AG09319 (cell line): ENCODE results near the gene SV2C.

Experiments used
- DNase-seq: peaks from one replicate; pipeline ENCODE4 v3.0.0-alpha.2; 2010; ENCODE audit warnings: low read depth; ENCODE audit errors: extremely low read depth
- CTCF ChIP-seq: IDR thresholded peaks from 2 replicates; pipeline ENCODE4 v1.5.1; 2011; ENCODE audit warnings: low read depth, mild to moderate bottlenecking, inconsistent platforms, low read length, moderate library complexity

SV2C gene

GRCh38 chr5:76384705-76385104, 301.5 kb downstream of the SV2C start:
- DNase-seq: no peak
- no peak for TF ChIP-seq CTCF

GRCh38 chr5:76385540-76385939, 302.4 kb downstream of the SV2C start:
- DNase-seq: no peak
- TF ChIP-seq CTCF: no peak

DNA sequence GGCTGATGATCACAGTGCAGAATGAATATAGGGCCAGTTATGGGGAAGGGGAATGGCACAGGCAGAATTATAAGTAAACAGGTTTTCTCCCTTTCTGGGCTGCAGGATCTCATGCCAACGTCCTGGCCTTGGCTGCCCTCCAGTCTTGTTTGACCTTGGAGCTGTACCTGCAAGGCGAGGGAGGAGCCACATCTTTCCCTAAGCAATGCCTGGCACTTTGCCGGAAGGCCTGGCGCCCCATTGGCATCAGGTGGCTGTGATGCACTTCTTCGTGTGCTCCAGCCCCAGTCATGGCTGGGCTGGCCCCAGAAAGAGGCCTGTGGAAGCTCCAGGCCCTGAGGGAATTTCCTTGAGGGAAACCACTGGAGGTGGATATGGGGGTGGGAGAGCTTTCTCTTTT, 303.2 kb downstream of the SV2C start:
- TF ChIP-seq CTCF: no peak

DNA sequence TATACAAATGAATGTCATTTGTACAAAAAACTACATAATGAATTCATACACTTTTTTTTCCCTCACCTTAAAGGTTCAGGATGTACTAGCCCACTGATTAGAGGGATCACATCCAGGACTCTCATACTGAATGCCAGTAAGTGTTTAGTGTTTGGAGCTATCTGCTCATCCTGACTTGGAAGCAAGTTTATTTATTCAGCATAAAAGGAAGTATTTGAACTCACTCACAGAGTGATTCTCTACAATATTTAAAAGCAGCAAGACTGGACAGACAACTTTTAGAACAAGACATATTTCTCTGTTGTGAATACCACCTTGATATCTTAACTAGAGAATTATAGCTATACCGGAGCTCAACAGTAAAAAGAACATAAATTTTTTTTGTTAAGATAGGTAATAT, 305.1 kb downstream of the SV2C start:
- no peak for TF ChIP-seq CTCF
- no peak for DNase-seq

More for the DNA sequence above, 303.2 kb downstream of the SV2C start:
- no peak for DNase-seq

GRCh38 chr5:76388791-76389512, 305.8 kb downstream of the SV2C start:
- TF ChIP-seq CTCF: no peak
- DNase-seq: no peak

DNA sequence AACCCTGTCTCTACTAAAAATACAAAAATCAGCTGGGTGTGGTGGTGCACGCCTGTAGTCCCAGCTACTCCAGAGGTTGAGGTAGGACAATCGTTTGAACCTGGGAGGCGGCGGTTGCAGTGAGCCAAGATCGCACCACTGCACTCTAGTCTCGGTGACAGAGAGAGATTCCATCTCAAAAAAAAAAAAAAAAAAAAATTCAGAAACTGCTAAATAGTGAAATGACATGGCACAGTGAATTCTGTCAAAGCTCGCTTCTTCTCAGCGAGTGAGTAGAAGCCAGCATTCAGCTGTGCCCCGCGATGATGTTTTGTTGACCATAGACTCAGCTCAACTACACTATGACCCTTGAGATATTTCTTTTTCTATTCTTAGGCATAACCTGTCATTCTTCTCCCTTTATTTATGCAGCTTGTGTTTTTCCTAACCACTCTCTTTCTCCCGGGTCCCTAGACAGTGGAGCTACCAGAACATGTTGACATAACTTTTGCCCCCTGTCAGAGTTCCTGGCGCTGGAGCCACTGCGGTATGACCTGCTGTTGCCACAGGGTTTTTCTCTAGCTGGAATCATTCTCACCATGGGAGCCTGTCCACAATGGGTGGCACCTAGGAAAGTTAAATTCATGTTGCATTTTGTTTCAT, 306.5 kb downstream of the SV2C start:
- no peak for TF ChIP-seq CTCF
- DNase-seq: no peak

DNA sequence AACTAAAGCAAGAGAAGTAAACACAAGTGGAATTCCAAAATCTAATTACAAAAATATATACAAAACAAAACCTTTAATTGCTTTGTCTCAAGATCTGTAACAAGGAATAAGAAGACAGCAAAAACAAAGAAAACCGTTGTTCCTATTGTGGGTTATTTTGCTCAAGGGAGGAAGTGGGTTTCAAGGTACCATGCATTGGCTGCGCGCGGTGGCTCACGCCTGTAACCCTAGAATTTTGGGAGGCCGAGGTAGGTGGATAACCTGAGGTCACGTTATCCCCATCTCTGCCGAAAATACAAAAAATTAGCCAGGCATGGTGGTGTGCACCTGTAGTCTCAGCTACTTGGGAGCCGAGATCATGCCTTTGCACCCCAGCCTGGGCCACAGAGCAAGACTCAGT, 307.8 kb downstream of the SV2C start:
- no peak for TF ChIP-seq CTCF
- no peak for DNase-seq
